ENCODE data around the gene UBN1. TPM values are rescaled to one million over a fixed set of nuclear protein-coding genes. Genes with fewer than 3 reads are reported as not detected.
"Not testable (repeated sequence)": the region's sequence is repeated elsewhere in the genome, so short reads cannot be mapped to it uniquely, and the experiment has no call there.

Gene UBN1
- total RNA-seq, 1 donor from 2014 or later: 42.1 TPM

- DNase-seq: no peak
- intact Hi-C loops (cut with DNase I): no loop called here
- no peak for ATAC-seq (ENCODE audit: poor library complexity)
Observed at GRCh38 chr16:4913774-4914525, 66.7 kb downstream of the UBN1 start.

- ATAC-seq (ENCODE audit: poor library complexity): no peak
- intact Hi-C loops (cut with DNase I): no loop called here
- DNase-seq: no peak
Observed at GRCh38 chr16:4914528-4915225, 67.4 kb downstream of the UBN1 start.

GRCh38 chr16:4915226-4915761 lies 68.0 kb downstream of the UBN1 start:
- DNase-seq: no peak
- no peak for ATAC-seq (ENCODE audit: poor library complexity)
- intact Hi-C loops (cut with DNase I): no loop called here

GRCh38 chr16:4917117-4917516 lies 69.8 kb downstream of the UBN1 start:
- intact Hi-C loops (cut with DNase I): no loop called here
- DNase-seq (no peak), ATAC-seq (ENCODE audit: poor library complexity) (no peak)

GRCh38 chr16:4918781-4919251 lies 71.5 kb downstream of the UBN1 start:
- intact Hi-C loops (cut with DNase I): no loop called here
- ATAC-seq (ENCODE audit: poor library complexity) (no peak), DNase-seq (no peak)

- DNase-seq: no peak
- intact Hi-C loops (cut with DNase I): no loop called here
Observed at GRCh38 chr16:4920826-4921225, 73.5 kb downstream of the UBN1 start.

GRCh38 chr16:4922721-4923342 lies 75.6 kb downstream of the UBN1 start:
- intact Hi-C loops (cut with DNase I): no loop called here
- DNase-seq: no peak
- ATAC-seq (ENCODE audit: poor library complexity): no peak

More at GRCh38 chr16:4920826-4921225, 73.5 kb downstream of the UBN1 start:
- no peak for ATAC-seq (ENCODE audit: poor library complexity)

- intact Hi-C loops (cut with DNase I): no loop called here
- no peak for DNase-seq
- ATAC-seq (ENCODE audit: poor library complexity): no peak
Observed at GRCh38 chr16:4923853-4924252, 76.6 kb downstream of the UBN1 start.

GRCh38 chr16:4924593-4925292 lies 77.5 kb downstream of the UBN1 start:
- intact Hi-C loops (cut with DNase I): no loop called here
- ATAC-seq (ENCODE audit: poor library complexity): peak; percentile 29
- DNase-seq: no peak

- ATAC-seq (ENCODE audit: poor library complexity) (no peak), DNase-seq (no peak)
- intact Hi-C loops (cut with DNase I): no loop called here
Observed at GRCh38 chr16:4925293-4925607, 78.0 kb downstream of the UBN1 start.

- DNase-seq (no peak), ATAC-seq (ENCODE audit: poor library complexity) (no peak)
- intact Hi-C loops (cut with DNase I): no loop called here
Observed at GRCh38 chr16:4925791-4926190, 78.5 kb downstream of the UBN1 start.

GRCh38 chr16:4926928-4927327 lies 79.6 kb downstream of the UBN1 start:
- intact Hi-C loops (cut with DNase I): no loop called here
- ATAC-seq (ENCODE audit: poor library complexity): no peak

GRCh38 chr16:4927661-4928060 lies 80.4 kb downstream of the UBN1 start:
- DNase-seq: no peak
- no peak for ATAC-seq (ENCODE audit: poor library complexity)
- intact Hi-C loops (cut with DNase I): no loop called here

More at GRCh38 chr16:4926928-4927327, 79.6 kb downstream of the UBN1 start:
- no peak for DNase-seq

GRCh38 chr16:4928227-4928626 lies 80.9 kb downstream of the UBN1 start:
- DNase-seq: no peak
- intact Hi-C loops (cut with DNase I): no loop called here
- no peak for ATAC-seq (ENCODE audit: poor library complexity)

GRCh38 chr16:4929619-4930018 lies 82.3 kb downstream of the UBN1 start:
- ATAC-seq (ENCODE audit: poor library complexity); DNase-seq; intact Hi-C loops (cut with DNase I): not testable (repeated sequence)

- intact Hi-C loops (cut with DNase I): no loop called here
- no peak for DNase-seq
- no peak for ATAC-seq (ENCODE audit: poor library complexity)
Observed at GRCh38 chr16:4931381-4931780, 84.1 kb downstream of the UBN1 start.
